Activated CD8-positive, alpha-beta memory T cell treated with anti-CD3 and anti-CD28 coated beads, Interleukin-2, amount 50 U/mL, for 24 hours (primary cell): ENCODE data around the gene GRID1.

Experiments
- DNase-seq: peaks from one replicate; pipeline ENCODE4 v3.0.0-alpha.2; 2020; ENCODE audit errors: extremely low read depth

The GRID1 gene

GRCh38 chr10:86370006-86370585 is 3.5 kb upstream of the GRID1 start:
- no peak for DNase-seq

GRCh38 chr10:86368987-86369386 is 2.4 kb upstream of the GRID1 start:
- DNase-seq, result no peak

- DNase-seq, result no peak
These were observed 1.5 kb upstream of the GRID1 start for GRCh38 chr10:86368046-86368445.

- no peak for DNase-seq
These were observed 757 bp upstream of the GRID1 start for GRCh38 chr10:86367152-86367951.

GRCh38 chr10:86366902-86367151 is 232 bp upstream of the GRID1 start:
- DNase-seq, result no peak

- DNase-seq, result no peak
These were observed 1.1 kb downstream of the GRID1 start for GRCh38 chr10:86365346-86366032.

GRCh38 chr10:86364491-86365345 is 1.9 kb downstream of the GRID1 start:
- no peak for DNase-seq

GRCh38 chr10:86363833-86364490 is 2.6 kb downstream of the GRID1 start:
- DNase-seq, result no peak

- no peak for DNase-seq
These were observed 3.3 kb downstream of the GRID1 start for GRCh38 chr10:86363184-86363832.

GRCh38 chr10:86362586-86363183 is 3.9 kb downstream of the GRID1 start:
- no peak for DNase-seq

- no peak for DNase-seq
These were observed 4.5 kb downstream of the GRID1 start for GRCh38 chr10:86362129-86362527.

- DNase-seq, result no peak
These were observed 5.2 kb downstream of the GRID1 start for GRCh38 chr10:86361156-86362128.

GRCh38 chr10:86360657-86361056 is 5.9 kb downstream of the GRID1 start:
- DNase-seq, result no peak

GRCh38 chr10:86359954-86360353 is 6.6 kb downstream of the GRID1 start:
- DNase-seq, result no peak

GRCh38 chr10:86359111-86359510 is 7.5 kb downstream of the GRID1 start:
- no peak for DNase-seq

GRCh38 chr10:86357676-86358075 is 8.9 kb downstream of the GRID1 start:
- no peak for DNase-seq

- no peak for DNase-seq
These were observed 9.6 kb downstream of the GRID1 start for GRCh38 chr10:86357041-86357440.

- no peak for DNase-seq
These were observed 10.3 kb downstream of the GRID1 start for GRCh38 chr10:86356296-86356695.

GRCh38 chr10:86355571-86356038 is 11.0 kb downstream of the GRID1 start:
- no peak for DNase-seq
